Neural cell (in vitro differentiated cells): ENCODE data around the gene DNMBP.
"Not testable (repeated sequence)": the region's sequence is repeated elsewhere in the genome, so short reads cannot be mapped to it uniquely, and the experiment has no call there.

ENCODE experiments used
- CTCF ChIP-seq: fragments of 450-650 bp; IDR thresholded peaks from 2 replicates; pipeline ENCODE4 v1.5.1; 2014; ENCODE audit warnings: antibody characterized with exemption, mild to moderate bottlenecking, moderate library complexity; ENCODE audit not compliant: poor library complexity, severe bottlenecking
- EP300 ChIP-seq: fragments of 450-650 bp; conservative IDR thresholded peaks from 2 replicates; pipeline ENCODE4 v1.6.1; 2014; ENCODE audit warnings: antibody characterized with exemption, mild to moderate bottlenecking, moderate library complexity; ENCODE audit not compliant: poor library complexity, severe bottlenecking
- EZH2 ChIP-seq: fragments of 200-600, 300-800 bp; shearing (Covaris generic), sonication (generic); IDR thresholded peaks from 2 replicates; pipeline ENCODE4 v1.6.1; 2014; ENCODE audit warnings: antibody characterized with exemption, low read length, borderline replicate concordance, mild to moderate bottlenecking; ENCODE audit not compliant: insufficient read depth, poor library complexity, severe bottlenecking
- TAF1 ChIP-seq: IDR thresholded peaks from 2 replicates; pipeline ENCODE4 v1.6.1; 2012; ENCODE audit warnings: low read depth

GRCh38 chr10:99932203-99932957 is 77.4 kb downstream of the DNMBP start:
- not testable (repeated sequence) for TF ChIP-seq CTCF, EP300, EZH2, TAF1
